CD4-positive, alpha-beta memory T cell (primary cell): ENCODE measurements around the gene EXOG. TPM values are rescaled to one million over a fixed set of nuclear protein-coding genes. Genes with fewer than 3 reads are reported as not detected.

Experiments
- CTCF ChIA-PET: fragments of 350-600 bp; sonication (Branson Sonifier 250); formaldehyde crosslinking; loops from one replicate; lab custom pipeline; 2021; ENCODE audit warnings: inconsistent platforms; ENCODE audit not compliant: partially characterized antibody; lab: Charles Lee
- POLR2A ChIA-PET: fragments of 350-600 bp; sonication (Branson Sonifier 250); formaldehyde crosslinking; loops from one replicate; lab custom pipeline; 2021; ENCODE audit not compliant: partially characterized antibody; lab: Charles Lee
- DNase-seq, 5 donors: peaks; one replicate each; pipeline versions ENCODE4 v3.0.0 to v3.0.0-alpha.2; 2020 to 2022; ENCODE audit warnings: mixed read lengths in 1 of 5
- H3K27ac ChIP-seq: one replicate; pipeline ENCODE4 v1.7.0; 2013; ENCODE audit warnings: low read depth, low read length
- H3K27me3 ChIP-seq: 2 replicates; pipeline ENCODE4 v1.7.0; 2013; ENCODE audit warnings: mild to moderate bottlenecking, low read length, moderate library complexity; ENCODE audit not compliant: insufficient read depth
- H3K36me3 ChIP-seq: 2 replicates; pipeline ENCODE4 v1.7.0; 2013; ENCODE audit warnings: mild to moderate bottlenecking, low read length, moderate library complexity; ENCODE audit not compliant: insufficient read depth
- H3K4me1 ChIP-seq: 2 replicates; pipeline ENCODE4 v1.7.0; 2013; ENCODE audit warnings: mild to moderate bottlenecking, low read length, moderate library complexity; ENCODE audit not compliant: insufficient read depth
- H3K4me3 ChIP-seq, 2 donors: one replicate each; pipeline ENCODE4 v1.7.0; 2013; ENCODE audit warnings: low read length in 2 of 2, mild to moderate bottlenecking in 1 of 2
- H3K9me3 ChIP-seq, 2 donors: one replicate each; pipeline ENCODE4 v1.7.0; 2013; ENCODE audit warnings: low read length in 2 of 2, control low read depth in 1 of 2; ENCODE audit not compliant: control insufficient read depth in 1 of 2
- H3K27ac Mint-ChIP-seq, 7 donors: one replicate each; pipeline ENCODE4 v1.8.0; 2020 to 2021; ENCODE audit warnings: mixed read lengths in 7 of 7, mild to moderate bottlenecking in 6 of 7, inconsistent platforms in 3 of 7, moderate library complexity in 3 of 7
- H3K27me3 Mint-ChIP-seq, 2 donors: one replicate each; pipeline ENCODE4 v1.8.0; 2020 to 2021; ENCODE audit warnings: mixed read lengths in 2 of 2
- H3K36me3 Mint-ChIP-seq, 2 donors: one replicate each; pipeline ENCODE4 v1.8.0; 2020 to 2021; ENCODE audit warnings: mixed read lengths in 2 of 2, inconsistent platforms in 1 of 2, mild to moderate bottlenecking in 1 of 2
- H3K4me1 Mint-ChIP-seq, 4 donors: one replicate each; pipeline ENCODE4 v1.8.0; 2020 to 2021; ENCODE audit warnings: mixed read lengths in 4 of 4, mild to moderate bottlenecking in 1 of 4
- H3K4me3 Mint-ChIP-seq, 8 donors: one replicate each; pipeline ENCODE4 v1.8.0; 2020 to 2021; ENCODE audit warnings: mixed read lengths in 8 of 8, mild to moderate bottlenecking in 7 of 8, moderate library complexity in 6 of 8, inconsistent platforms in 3 of 8
- H3K9me3 Mint-ChIP-seq, 8 donors: one replicate each; pipeline ENCODE4 v1.8.0; 2020 to 2021; ENCODE audit warnings: mixed read lengths in 8 of 8, mild to moderate bottlenecking in 5 of 8, inconsistent platforms in 3 of 8, moderate library complexity in 1 of 8
- intact Hi-C: fragments of 100-400 bp; cut with micrococcal nuclease; formaldehyde crosslinking; loops from one replicate; pipeline ENCODE4 v1.15.1; 2023
- polyA plus RNA-seq, 2 donors: library from polyadenylated mRNA; unstranded; fragments of 300-500 nt; fragmentation: Illumina TruSeq; gene quantifications; one replicate each; pipeline ENCODE4 v1.2.3, GENCODE V29; 2021
- total RNA-seq, 2 experiments: library from RNA; stranded (reverse); gene quantifications; one replicate each; pipeline ENCODE4 v1.2.3, GENCODE V29; 2021

Gene EXOG
- total and polyA plus RNA-seq, 4 experiments from 2014 or later: 2.6 to 33.3 (median 21.4) TPM

DNA sequence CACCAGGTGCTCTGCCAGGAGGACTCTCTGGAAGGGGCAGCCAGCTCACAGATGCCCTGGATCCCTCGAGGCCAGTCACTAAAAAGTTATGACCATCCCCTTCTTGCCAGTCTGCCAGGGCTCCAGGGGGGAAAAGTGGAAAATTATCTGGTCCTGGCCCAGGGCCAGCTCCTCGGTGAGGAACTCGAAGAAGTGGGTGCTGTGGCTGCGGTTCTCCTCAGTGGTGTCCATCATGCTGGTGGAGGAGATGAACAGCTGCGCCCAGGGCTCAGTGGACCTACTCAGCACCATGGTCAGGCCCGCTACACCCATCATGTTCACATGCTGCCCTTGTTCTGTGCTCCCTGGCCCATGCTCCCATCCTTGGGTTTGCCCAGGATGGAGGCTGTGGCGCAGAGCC is 19.2 kb downstream of the EXOG start:
- no peak for DNase-seq
- ChIA-PET POLR2A (interaction anchor here (1.6 kb wide), 1 partner anchor 19 kb away, joined by 4 read pairs; no protein-coding TSS in a partner anchor), CTCF (interaction anchor here (0.8 to 1.3 kb wide), 2 partner anchors 137 to 169 kb away, joined by 3 to 5 read pairs; partner anchors contain the start of gene XYLB)
- no peak overlapping the region for H3K4me3 Mint-ChIP-seq
- intact Hi-C loops: no loop called here
- H3K4me1 ChIP-seq: peaks cover 21% of the 10 kb centered on the region
- H3K27me3 Mint-ChIP-seq: no peaks in the 10 kb centered on the region
- no peaks in the 10 kb centered on the region for H3K36me3 ChIP-seq
- H3K36me3 Mint-ChIP-seq: peaks cover 23 to 28% of the 10 kb centered on the region in 2 donors
- no peak overlapping the region for H3K27ac Mint-ChIP-seq
- H3K27ac ChIP-seq: no peak overlapping the region
- no peaks in the 10 kb centered on the region for H3K9me3 Mint-ChIP-seq
- no peaks in the 10 kb centered on the region for H3K9me3 ChIP-seq
- H3K27me3 ChIP-seq: no peaks in the 10 kb centered on the region
- H3K4me1 Mint-ChIP-seq: peaks cover 18 to 22% (median 21%) of the 10 kb centered on the region in 4 donors
- no peak overlapping the region for H3K4me3 ChIP-seq

DNA sequence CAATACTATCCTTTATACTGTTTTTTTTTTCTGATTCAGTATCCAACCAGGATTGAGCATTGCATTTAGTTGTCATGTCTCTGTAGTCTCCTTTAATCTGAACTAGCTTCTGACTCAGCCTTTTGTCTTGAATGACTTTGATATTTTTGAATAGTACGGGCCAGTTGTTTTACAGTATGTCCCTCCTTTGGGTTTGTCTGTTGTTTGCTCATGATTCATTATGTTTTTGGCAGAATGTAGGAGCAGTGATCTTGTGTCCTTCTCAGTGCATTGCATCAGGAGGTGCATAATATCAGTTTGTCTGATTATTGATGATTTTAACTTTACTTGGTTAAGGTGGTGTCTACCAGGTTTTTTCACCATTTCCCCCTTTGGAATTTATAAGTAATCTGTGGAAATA is 20.5 kb downstream of the EXOG start:
- H3K27me3 Mint-ChIP-seq: no peaks in the 10 kb centered on the region
- no peak overlapping the region for H3K27ac ChIP-seq
- no peaks in the 10 kb centered on the region for H3K27me3 ChIP-seq
- no peaks in the 10 kb centered on the region for H3K9me3 Mint-ChIP-seq
- CTCF ChIA-PET: interaction anchor here (1.5 to 1.8 kb wide), 2 partner anchors 20 to 483 kb away, joined by 3 to 6 read pairs; partner anchors contain the start of gene EXOG
- peaks cover 27 to 34% (median 32%) of the 10 kb centered on the region in 4 donors for H3K4me1 Mint-ChIP-seq
- no peak for DNase-seq
- H3K27ac Mint-ChIP-seq: no peak overlapping the region
- H3K4me3 ChIP-seq: no peak overlapping the region
- H3K36me3 ChIP-seq: no peaks in the 10 kb centered on the region
- intact Hi-C loops: no loop called here
- H3K36me3 Mint-ChIP-seq: peaks cover 19 to 28% of the 10 kb centered on the region in 2 donors
- H3K4me3 Mint-ChIP-seq: no peak overlapping the region
- POLR2A ChIA-PET: no interaction called here
- no peaks in the 10 kb centered on the region for H3K9me3 ChIP-seq
- peaks cover 31% of the 10 kb centered on the region for H3K4me1 ChIP-seq

DNA sequence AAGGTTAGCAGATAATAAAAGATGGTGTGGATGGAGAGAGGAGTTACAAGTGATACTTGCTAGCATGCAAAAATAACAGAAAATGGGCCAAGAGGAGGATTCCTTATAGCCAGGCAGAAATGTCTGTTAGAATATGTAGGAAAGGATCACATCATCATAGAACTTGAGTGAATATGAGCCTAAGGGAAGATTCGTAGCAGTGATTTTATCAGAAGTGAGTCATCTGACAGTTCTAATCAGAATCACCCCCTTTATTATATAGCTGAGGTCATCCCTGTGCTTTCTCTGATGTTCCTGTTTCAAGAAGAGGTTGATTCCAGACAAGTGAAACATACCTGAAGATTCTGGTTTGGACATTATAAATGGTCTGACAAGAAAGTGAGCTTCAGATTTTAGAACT is 22.9 kb downstream of the EXOG start:
- peak overlapping the region; percentile 65 to 90 (median 86) for H3K27ac Mint-ChIP-seq
- no peaks in the 10 kb centered on the region for H3K36me3 ChIP-seq
- H3K9me3 Mint-ChIP-seq: no peaks in the 10 kb centered on the region
- POLR2A ChIA-PET: interaction anchor here (1.0 to 2.3 kb wide), 5 partner anchors 9 to 354 kb away, joined by 3 to 7 read pairs (median 3); partner anchors contain the start of gene EXOG
- H3K27me3 Mint-ChIP-seq: no peaks in the 10 kb centered on the region
- intact Hi-C loops: no loop called here
- peak overlapping the region; percentile 24 for H3K27ac ChIP-seq
- H3K36me3 Mint-ChIP-seq: peaks cover 19 to 30% of the 10 kb centered on the region in 2 donors
- peaks cover 31% of the 10 kb centered on the region for H3K4me1 ChIP-seq
- H3K4me3 ChIP-seq: no peak overlapping the region
- no peaks in the 10 kb centered on the region for H3K27me3 ChIP-seq
- DNase-seq: no peak
- H3K9me3 ChIP-seq: no peaks in the 10 kb centered on the region
- H3K4me1 Mint-ChIP-seq: peaks cover 27 to 36% (median 33%) of the 10 kb centered on the region in 4 donors
- peak overlapping the region in 4 of 8 donors; percentile 9 to 63 (median 28) for H3K4me3 Mint-ChIP-seq
- CTCF ChIA-PET: interaction anchor here (0.8 to 9.3 kb wide), 8 partner anchors 10 to 172 kb away, joined by 3 to 196 read pairs (median 18); partner anchors contain the start of genes EXOG and XYLB

DNA sequence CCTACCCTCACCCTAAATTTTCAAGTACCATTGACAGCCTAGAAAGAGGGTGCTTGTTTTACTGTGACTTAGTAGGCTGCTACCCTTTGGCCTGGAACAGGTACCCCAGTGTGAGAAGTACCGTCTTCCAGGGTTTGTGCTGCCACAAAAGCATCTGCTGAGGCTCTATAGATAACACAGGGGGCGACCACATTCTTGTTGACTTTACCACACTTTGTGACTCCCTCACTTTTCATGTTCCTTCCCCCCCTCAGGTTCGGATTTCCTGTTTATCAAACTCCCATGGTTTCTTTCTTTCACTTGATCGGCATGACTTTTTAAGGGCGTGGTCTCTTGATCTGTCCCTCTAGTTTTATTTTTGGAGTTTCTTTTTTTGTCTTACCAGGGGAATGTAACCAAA is 23.5 kb downstream of the EXOG start:
- peak; percentile 58 to 65 (median 62) for DNase-seq
- H3K9me3 Mint-ChIP-seq: no peaks in the 10 kb centered on the region
- Histone ChIP-seq H3K9me3 (no peaks in the 10 kb centered on the region), H3K27me3 (no peaks in the 10 kb centered on the region), H3K36me3 (no peaks in the 10 kb centered on the region), H3K4me1 (peaks cover 31% of the 10 kb centered on the region), H3K4me3 (no peak overlapping the region), H3K27ac (peak overlapping the region; percentile 34)
- intact Hi-C loops: no loop called here
- peaks cover 21 to 32% of the 10 kb centered on the region in 2 donors for H3K36me3 Mint-ChIP-seq
- CTCF ChIA-PET: interaction anchor here (0.8 to 9.3 kb wide), 17 partner anchors 9 to 772 kb away, joined by 3 to 196 read pairs (median 15); partner anchors contain the start of genes DLEC1, EXOG and XYLB
- no peaks in the 10 kb centered on the region for H3K27me3 Mint-ChIP-seq
- peak overlapping the region in 7 of 8 donors; percentile 60 to 79 (median 67) for H3K4me3 Mint-ChIP-seq
- POLR2A ChIA-PET: interaction anchor here (1.0 to 2.3 kb wide), 6 partner anchors 10 to 355 kb away, joined by 3 to 13 read pairs (median 4); partner anchors contain the start of gene EXOG
- peaks cover 27 to 36% (median 33%) of the 10 kb centered on the region in 4 donors for H3K4me1 Mint-ChIP-seq
- peak overlapping the region; percentile 65 to 90 (median 86) for H3K27ac Mint-ChIP-seq

DNA sequence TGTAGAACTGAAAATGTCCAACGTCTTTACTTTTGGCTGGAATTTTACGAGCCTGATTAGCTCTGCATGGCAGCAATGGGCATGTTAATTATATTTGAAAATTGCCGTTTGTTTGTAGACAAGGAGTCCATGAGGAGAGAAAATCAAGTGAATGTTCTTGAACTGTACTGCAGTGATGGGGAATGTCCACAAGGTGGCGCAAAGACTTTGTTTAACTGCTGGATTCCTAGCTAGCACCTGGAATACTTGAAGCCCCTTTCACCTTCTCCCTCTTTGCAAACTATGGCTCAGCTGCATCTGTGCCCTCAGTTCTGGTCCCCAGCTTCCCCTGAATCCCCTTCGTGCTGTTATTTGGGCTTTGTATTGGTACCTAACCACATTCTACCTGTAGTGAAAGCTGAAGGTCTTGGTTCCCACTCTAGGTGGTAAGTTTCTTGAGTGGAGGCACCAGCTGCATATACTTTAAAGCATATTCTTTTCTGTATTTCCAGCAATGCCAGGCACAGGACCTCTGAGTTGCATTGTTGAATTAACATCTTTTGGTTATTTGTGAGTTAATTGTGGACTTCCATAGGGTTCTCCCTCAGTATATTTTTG is 25.3 kb downstream of the EXOG start:
- intact Hi-C loops: loop anchor here (1.0 kb wide), 3 partner anchors 25 to 134 kb away; partner anchors contain the start of gene EXOG
- H3K4me3 Mint-ChIP-seq: peak overlapping the region in 3 of 8 donors; percentile 3 to 75 (median 41)
- H3K27me3 Mint-ChIP-seq: no peaks in the 10 kb centered on the region
- H3K9me3 Mint-ChIP-seq: no peaks in the 10 kb centered on the region
- DNase-seq: peak; percentile 54 to 63 (median 61)
- H3K36me3 ChIP-seq: peaks cover 6% of the 10 kb centered on the region
- ChIA-PET POLR2A (interaction anchor here (0.6 to 2.3 kb wide), 5 partner anchors 17 to 129 kb away, joined by 3 to 13 read pairs (median 3); partner anchors contain the start of gene EXOG), CTCF (interaction anchor here (0.6 to 9.3 kb wide), 53 partner anchors 9 to 1537 kb away, joined by 3 to 196 read pairs (median 5); partner anchors contain the start of genes DLEC1, EXOG and XYLB)
- peak overlapping the region in 6 of 7 donors; percentile 43 to 87 (median 62) for H3K27ac Mint-ChIP-seq
- H3K9me3 ChIP-seq: no peaks in the 10 kb centered on the region
- H3K36me3 Mint-ChIP-seq: peaks cover 26 to 39% of the 10 kb centered on the region in 2 donors
- H3K4me1 ChIP-seq: peaks cover 31% of the 10 kb centered on the region
- no peak overlapping the region for H3K4me3 ChIP-seq
- no peaks in the 10 kb centered on the region for H3K27me3 ChIP-seq
- peaks cover 27 to 36% (median 33%) of the 10 kb centered on the region in 4 donors for H3K4me1 Mint-ChIP-seq
- H3K27ac ChIP-seq: no peak overlapping the region

DNA sequence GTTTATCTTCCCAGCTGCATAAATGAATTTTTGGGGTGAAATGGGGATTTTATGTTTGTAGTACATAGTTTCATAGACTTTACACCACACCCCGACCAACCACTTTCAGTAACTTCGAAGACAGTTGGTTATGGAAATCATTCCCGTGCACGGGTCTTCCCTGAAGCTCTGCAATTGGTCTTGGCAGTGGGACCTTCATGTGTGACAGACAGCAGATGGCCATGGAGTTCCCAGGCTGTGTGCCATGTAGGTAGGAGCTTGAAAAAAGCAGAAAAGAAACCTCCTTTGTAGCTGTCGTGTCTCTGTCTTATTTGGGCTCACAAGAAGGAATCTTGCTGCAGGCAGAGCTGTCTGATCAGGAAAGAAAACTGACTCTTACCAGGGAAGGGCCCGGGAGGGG is 25.9 kb downstream of the EXOG start:
- no peaks in the 10 kb centered on the region for H3K27me3 ChIP-seq
- H3K36me3 ChIP-seq: peaks cover 6% of the 10 kb centered on the region
- no peak overlapping the region for H3K4me3 Mint-ChIP-seq
- peaks cover 25 to 40% of the 10 kb centered on the region in 2 donors for H3K36me3 Mint-ChIP-seq
- no peak overlapping the region for H3K4me3 ChIP-seq
- H3K27me3 Mint-ChIP-seq: no peaks in the 10 kb centered on the region
- ChIA-PET POLR2A (interaction anchor here (0.7 to 2.3 kb wide), 4 partner anchors 17 to 129 kb away, joined by 3 to 13 read pairs (median 4); partner anchors contain the start of gene EXOG), CTCF (interaction anchor here (0.6 to 9.3 kb wide), 45 partner anchors 9 to 1538 kb away, joined by 3 to 196 read pairs (median 5); partner anchors contain the start of genes EXOG and XYLB)
- no peak for DNase-seq
- peaks cover 27 to 36% (median 32%) of the 10 kb centered on the region in 4 donors for H3K4me1 Mint-ChIP-seq
- intact Hi-C loops: no loop called here
- H3K27ac Mint-ChIP-seq: no peak overlapping the region
- peaks cover 31% of the 10 kb centered on the region for H3K4me1 ChIP-seq
- no peaks in the 10 kb centered on the region for H3K9me3 Mint-ChIP-seq
- no peaks in the 10 kb centered on the region for H3K9me3 ChIP-seq
- H3K27ac ChIP-seq: no peak overlapping the region
